Activated T-cell treated with anti-CD3 and anti-CD28 coated beads, Interleukin-2, amount 50 U/mL, for 24 hours (primary cell): ENCODE data around the gene ITPR1.
"Not testable (repeated sequence)": the region's sequence is repeated elsewhere in the genome, so short reads cannot be mapped to it uniquely, and the experiment has no call there.

Experiments
- DNase-seq: peaks from one replicate; pipeline ENCODE4 v3.0.0-alpha.2; 2020
- H3K27ac Mint-ChIP-seq: 2 replicates; pipeline ENCODE4 v1.8.0; 2020; ENCODE audit warnings: mild to moderate bottlenecking, mixed read lengths
- H3K27me3 Mint-ChIP-seq: 2 replicates; pipeline ENCODE4 v1.8.0; 2020; ENCODE audit warnings: mixed read lengths
- H3K36me3 Mint-ChIP-seq: 2 replicates; pipeline ENCODE4 v1.8.0; 2020; ENCODE audit warnings: low read depth, mixed read lengths
- H3K4me1 Mint-ChIP-seq: 2 replicates; pipeline ENCODE4 v1.8.0; 2020; ENCODE audit warnings: low read depth, mixed read lengths
- H3K4me3 Mint-ChIP-seq: 2 replicates; pipeline ENCODE4 v1.8.0; 2020; ENCODE audit warnings: mild to moderate bottlenecking, moderate library complexity, mixed read lengths
- H3K9me3 Mint-ChIP-seq: 2 replicates; pipeline ENCODE4 v1.8.0; 2020; ENCODE audit warnings: mixed read lengths

The ITPR1 gene

GRCh38 chr3:4589475-4590097, 96.4 kb downstream of the ITPR1 start:
- no peaks in the 10 kb centered on the region for H3K27me3 Mint-ChIP-seq
- H3K36me3 Mint-ChIP-seq, result no peaks in the 10 kb centered on the region
- peak overlapping the region; percentile 1 for H3K27ac Mint-ChIP-seq
- H3K9me3 Mint-ChIP-seq, result peaks cover 4% of the 10 kb centered on the region
- DNase-seq, result no peak
- H3K4me1 Mint-ChIP-seq, result peaks cover 55% of the 10 kb centered on the region
- H3K4me3 Mint-ChIP-seq, result no peak overlapping the region

GRCh38 chr3:4590849-4591248, 97.7 kb downstream of the ITPR1 start:
- H3K9me3 Mint-ChIP-seq, H3K27ac Mint-ChIP-seq, DNase-seq, H3K27me3 Mint-ChIP-seq, H3K4me3 Mint-ChIP-seq, H3K36me3 Mint-ChIP-seq: not testable (repeated sequence)
- H3K4me1 Mint-ChIP-seq, result peaks cover 52% of the 10 kb centered on the region

GRCh38 chr3:4591669-4592068, 98.5 kb downstream of the ITPR1 start:
- no peak overlapping the region for H3K27ac Mint-ChIP-seq
- DNase-seq, result no peak
- H3K36me3 Mint-ChIP-seq, result no peaks in the 10 kb centered on the region
- H3K4me3 Mint-ChIP-seq, result no peak overlapping the region
- H3K4me1 Mint-ChIP-seq, result peaks cover 44% of the 10 kb centered on the region
- peaks cover 4% of the 10 kb centered on the region for H3K9me3 Mint-ChIP-seq
- H3K27me3 Mint-ChIP-seq, result no peaks in the 10 kb centered on the region

- H3K4me1 Mint-ChIP-seq, result peaks cover 35% of the 10 kb centered on the region
- H3K36me3 Mint-ChIP-seq, result no peaks in the 10 kb centered on the region
Observed at GRCh38 chr3:4593014-4593413, 99.9 kb downstream of the ITPR1 start.

GRCh38 chr3:4595710-4596113, 102.6 kb downstream of the ITPR1 start:
- Mint-ChIP-seq H3K4me3 (no peak overlapping the region), H3K27me3 (no peaks in the 10 kb centered on the region), H3K4me1 (peaks cover 18% of the 10 kb centered on the region), H3K36me3 (no peaks in the 10 kb centered on the region), H3K27ac (no peak overlapping the region), H3K9me3 (peaks cover 4% of the 10 kb centered on the region)
- DNase-seq, result no peak

More at GRCh38 chr3:4593014-4593413, 99.9 kb downstream of the ITPR1 start:
- Mint-ChIP-seq H3K4me3 (no peak overlapping the region), H3K27me3 (no peaks in the 10 kb centered on the region), H3K9me3 (peaks cover 4% of the 10 kb centered on the region), H3K27ac (no peak overlapping the region)
- no peak for DNase-seq

GRCh38 chr3:4596612-4597011, 103.5 kb downstream of the ITPR1 start:
- no peaks in the 10 kb centered on the region for H3K9me3 Mint-ChIP-seq
- no peaks in the 10 kb centered on the region for H3K27me3 Mint-ChIP-seq
- no peaks in the 10 kb centered on the region for H3K36me3 Mint-ChIP-seq
- H3K4me1 Mint-ChIP-seq, result peaks cover 21% of the 10 kb centered on the region
- H3K27ac Mint-ChIP-seq, result no peak overlapping the region
- no peak overlapping the region for H3K4me3 Mint-ChIP-seq
- no peak for DNase-seq

GRCh38 chr3:4597208-4597985, 104.2 kb downstream of the ITPR1 start:
- H3K27ac Mint-ChIP-seq, result no peak overlapping the region
- H3K36me3 Mint-ChIP-seq, result no peaks in the 10 kb centered on the region
- peaks cover 26% of the 10 kb centered on the region for H3K4me1 Mint-ChIP-seq
- no peak overlapping the region for H3K4me3 Mint-ChIP-seq
- no peaks in the 10 kb centered on the region for H3K27me3 Mint-ChIP-seq
- no peak for DNase-seq
- H3K9me3 Mint-ChIP-seq, result no peaks in the 10 kb centered on the region

GRCh38 chr3:4598232-4598631, 105.1 kb downstream of the ITPR1 start:
- not testable (repeated sequence) for H3K27me3 Mint-ChIP-seq, H3K36me3 Mint-ChIP-seq, H3K9me3 Mint-ChIP-seq, DNase-seq, H3K27ac Mint-ChIP-seq, H3K4me3 Mint-ChIP-seq
- peaks cover 28% of the 10 kb centered on the region for H3K4me1 Mint-ChIP-seq

GRCh38 chr3:4599612-4600011, 106.5 kb downstream of the ITPR1 start:
- Mint-ChIP-seq H3K36me3 (no peaks in the 10 kb centered on the region), H3K9me3 (no peaks in the 10 kb centered on the region), H3K4me3 (no peak overlapping the region), H3K4me1 (peaks cover 28% of the 10 kb centered on the region), H3K27ac (no peak overlapping the region), H3K27me3 (no peaks in the 10 kb centered on the region)
- DNase-seq, result no peak

GRCh38 chr3:4600493-4600892, 107.3 kb downstream of the ITPR1 start:
- Mint-ChIP-seq H3K27ac (no peak overlapping the region), H3K36me3 (no peaks in the 10 kb centered on the region), H3K27me3 (no peaks in the 10 kb centered on the region), H3K4me3 (no peak overlapping the region), H3K9me3 (no peaks in the 10 kb centered on the region), H3K4me1 (peaks cover 26% of the 10 kb centered on the region)
- no peak for DNase-seq

GRCh38 chr3:4601892-4602291, 108.7 kb downstream of the ITPR1 start:
- no peak overlapping the region for H3K27ac Mint-ChIP-seq
- H3K9me3 Mint-ChIP-seq, result no peaks in the 10 kb centered on the region
- no peaks in the 10 kb centered on the region for H3K27me3 Mint-ChIP-seq
- no peak for DNase-seq
- no peaks in the 10 kb centered on the region for H3K36me3 Mint-ChIP-seq
- H3K4me1 Mint-ChIP-seq, result peaks cover 22% of the 10 kb centered on the region
- H3K4me3 Mint-ChIP-seq, result no peak overlapping the region

GRCh38 chr3:4604693-4605092, 111.5 kb downstream of the ITPR1 start:
- Mint-ChIP-seq H3K4me3 (no peak overlapping the region), H3K4me1 (peaks cover 17% of the 10 kb centered on the region), H3K9me3 (no peaks in the 10 kb centered on the region), H3K27ac (no peak overlapping the region), H3K27me3 (no peaks in the 10 kb centered on the region), H3K36me3 (no peaks in the 10 kb centered on the region)
- DNase-seq, result no peak

- H3K27ac Mint-ChIP-seq, result no peak overlapping the region
- no peak overlapping the region for H3K4me3 Mint-ChIP-seq
- H3K27me3 Mint-ChIP-seq, result no peaks in the 10 kb centered on the region
- DNase-seq, result no peak
- H3K9me3 Mint-ChIP-seq, result no peaks in the 10 kb centered on the region
- H3K36me3 Mint-ChIP-seq, result no peaks in the 10 kb centered on the region
- H3K4me1 Mint-ChIP-seq, result peaks cover 6% of the 10 kb centered on the region
Observed at GRCh38 chr3:4606911-4607310, 113.8 kb downstream of the ITPR1 start.

GRCh38 chr3:4613366-4613765, 120.2 kb downstream of the ITPR1 start:
- no peak overlapping the region for H3K4me3 Mint-ChIP-seq
- H3K27ac Mint-ChIP-seq, result no peak overlapping the region
- DNase-seq, result no peak
- H3K4me1 Mint-ChIP-seq, result peaks cover 2% of the 10 kb centered on the region
- peaks cover 4% of the 10 kb centered on the region for H3K36me3 Mint-ChIP-seq
- H3K9me3 Mint-ChIP-seq, result peaks cover 5% of the 10 kb centered on the region
- no peaks in the 10 kb centered on the region for H3K27me3 Mint-ChIP-seq

- no peaks in the 10 kb centered on the region for H3K27me3 Mint-ChIP-seq
- H3K36me3 Mint-ChIP-seq, result peaks cover 4% of the 10 kb centered on the region
- no peak overlapping the region for H3K27ac Mint-ChIP-seq
- DNase-seq, result no peak
- no peak overlapping the region for H3K4me3 Mint-ChIP-seq
- H3K4me1 Mint-ChIP-seq, result peaks cover 6% of the 10 kb centered on the region
- H3K9me3 Mint-ChIP-seq, result peaks cover 5% of the 10 kb centered on the region
Observed at GRCh38 chr3:4614070-4614469, 120.9 kb downstream of the ITPR1 start.
